HL-60 (cell line): ENCODE results near the gene SKIC8.
"Not testable (repeated sequence)": the region's sequence is repeated elsewhere in the genome, so short reads cannot be mapped to it uniquely, and the experiment has no call there.

Source experiments
- GABPA ChIP-seq: IDR thresholded peaks from 2 replicates; pipeline ENCODE4 v1.6.1; 2012; ENCODE audit warnings: low read depth
- POLR2AphosphoS5 ChIP-seq: IDR thresholded peaks from 2 replicates; pipeline ENCODE4 v1.6.1; 2012; ENCODE audit warnings: low read depth
- REST ChIP-seq: IDR thresholded peaks from 2 replicates; pipeline ENCODE4 v1.6.1; 2012; ENCODE audit warnings: low read depth; ENCODE audit not compliant: insufficient replicate concordance
- SPI1 ChIP-seq: IDR thresholded peaks from 2 replicates; pipeline ENCODE4 v1.6.1; 2012; ENCODE audit warnings: low read depth, mild to moderate bottlenecking, borderline replicate concordance
- TF ChIP-seq, protein P1 (sequence below): IDR thresholded peaks from one replicate; pipeline ENCODE4 v1.5.1; 2011; ENCODE audit warnings: low read length, control low read depth, inconsistent platforms; ENCODE audit not compliant: insufficient read depth

GRCh38 chr15:78245976-78246620 lies 53.3 kb downstream of the SKIC8 start:
- TF ChIP-seq, protein P1, sequence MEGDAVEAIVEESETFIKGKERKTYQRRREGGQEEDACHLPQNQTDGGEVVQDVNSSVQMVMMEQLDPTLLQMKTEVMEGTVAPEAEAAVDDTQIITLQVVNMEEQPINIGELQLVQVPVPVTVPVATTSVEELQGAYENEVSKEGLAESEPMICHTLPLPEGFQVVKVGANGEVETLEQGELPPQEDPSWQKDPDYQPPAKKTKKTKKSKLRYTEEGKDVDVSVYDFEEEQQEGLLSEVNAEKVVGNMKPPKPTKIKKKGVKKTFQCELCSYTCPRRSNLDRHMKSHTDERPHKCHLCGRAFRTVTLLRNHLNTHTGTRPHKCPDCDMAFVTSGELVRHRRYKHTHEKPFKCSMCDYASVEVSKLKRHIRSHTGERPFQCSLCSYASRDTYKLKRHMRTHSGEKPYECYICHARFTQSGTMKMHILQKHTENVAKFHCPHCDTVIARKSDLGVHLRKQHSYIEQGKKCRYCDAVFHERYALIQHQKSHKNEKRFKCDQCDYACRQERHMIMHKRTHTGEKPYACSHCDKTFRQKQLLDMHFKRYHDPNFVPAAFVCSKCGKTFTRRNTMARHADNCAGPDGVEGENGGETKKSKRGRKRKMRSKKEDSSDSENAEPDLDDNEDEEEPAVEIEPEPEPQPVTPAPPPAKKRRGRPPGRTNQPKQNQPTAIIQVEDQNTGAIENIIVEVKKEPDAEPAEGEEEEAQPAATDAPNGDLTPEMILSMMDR: not testable (repeated sequence)
- TF ChIP-seq REST, SPI1, GABPA, POLR2AphosphoS5: not testable (repeated sequence)
